Measurements from ENCODE around the gene PDE11A. TPM values are rescaled to one million over a fixed set of nuclear protein-coding genes. Genes with fewer than 3 reads are reported as not detected.
"Not testable (repeated sequence)": the region's sequence is repeated elsewhere in the genome, so short reads cannot be mapped to it uniquely, and the experiment has no call there.

PDE11A gene
- total and polyA plus RNA-seq, 4 experiments from 2014 or later: not detected

GRCh38 chr2:177952151-177952550 lies 120.4 kb downstream of the PDE11A start:
- Mint-ChIP-seq H3K27ac (no peak overlapping the region), H3K4me3 (no peak overlapping the region), H3K9me3 (peaks cover 0 to 6% (median 0%) of the 10 kb centered on the region in 8 donors), H3K36me3 (no peaks in the 10 kb centered on the region), H3K4me1 (no peaks in the 10 kb centered on the region), H3K27me3 (peaks cover 4 to 7% of the 10 kb centered on the region in 2 donors)
- ChIA-PET POLR2A (ENCODE audit: partially characterized antibody) (no interaction called here), CTCF (ENCODE audit: partially characterized antibody) (no interaction called here)
- H3K4me1 ChIP-seq (ENCODE audit: insufficient read depth, low read length): no peaks in the 10 kb centered on the region
- H3K9me3 ChIP-seq (ENCODE audit: control insufficient read depth in 1 of 2, low read length in 2 of 2): no peaks in the 10 kb centered on the region
- no peaks in the 10 kb centered on the region for H3K36me3 ChIP-seq (ENCODE audit: insufficient read depth, low read length)
- H3K27me3 ChIP-seq (ENCODE audit: insufficient read depth, low read length): no peaks in the 10 kb centered on the region
- intact Hi-C loops (cut with micrococcal nuclease): no loop called here
- DNase-seq: no peak
- H3K27ac ChIP-seq (ENCODE audit: low read depth, low read length): no peak overlapping the region
- no peak overlapping the region for H3K4me3 ChIP-seq (ENCODE audit: low read length in 2 of 2)

DNA sequence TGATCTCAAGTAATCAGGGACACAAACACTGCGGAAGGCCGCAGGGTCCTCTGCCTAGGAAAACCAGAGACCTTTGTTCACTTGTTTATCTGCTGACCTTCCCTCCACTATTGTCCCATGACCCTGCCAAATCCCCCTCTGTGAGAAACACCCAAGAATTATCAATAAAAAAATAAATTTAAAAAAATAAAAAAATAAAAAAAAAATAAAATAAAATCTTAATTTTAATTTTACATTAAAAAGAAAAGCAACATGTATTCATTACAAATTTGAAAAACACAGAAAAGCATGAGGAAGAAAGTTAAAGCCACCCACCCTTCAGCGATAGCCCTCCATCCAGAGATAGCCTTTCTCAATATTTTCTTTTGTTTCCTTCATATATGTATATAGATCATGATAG lies 125.0 kb downstream of the PDE11A start:
- POLR2A ChIA-PET (ENCODE audit: partially characterized antibody): not testable (repeated sequence)

GRCh38 chr2:177944530-177944929 lies 128.0 kb downstream of the PDE11A start:
- POLR2A ChIA-PET (ENCODE audit: partially characterized antibody); H3K9me3 Mint-ChIP-seq; H3K36me3 Mint-ChIP-seq; H3K27me3 Mint-ChIP-seq; H3K36me3 ChIP-seq (ENCODE audit: insufficient read depth, low read length); CTCF ChIA-PET (ENCODE audit: partially characterized antibody); DNase-seq; H3K4me1 Mint-ChIP-seq; H3K4me1 ChIP-seq (ENCODE audit: insufficient read depth, low read length); intact Hi-C loops (cut with micrococcal nuclease); H3K27me3 ChIP-seq (ENCODE audit: insufficient read depth, low read length); H3K27ac ChIP-seq (ENCODE audit: low read depth, low read length); H3K4me3 ChIP-seq (ENCODE audit: low read length in 2 of 2); H3K4me3 Mint-ChIP-seq; H3K27ac Mint-ChIP-seq; H3K9me3 ChIP-seq (ENCODE audit: control insufficient read depth in 1 of 2, low read length in 2 of 2): not testable (repeated sequence)

More for the DNA sequence above, 125.0 kb downstream of the PDE11A start:
- H3K27ac ChIP-seq (ENCODE audit: low read depth, low read length); H3K36me3 Mint-ChIP-seq; H3K27ac Mint-ChIP-seq; intact Hi-C loops (cut with micrococcal nuclease); CTCF ChIA-PET (ENCODE audit: partially characterized antibody); H3K27me3 ChIP-seq (ENCODE audit: insufficient read depth, low read length); H3K36me3 ChIP-seq (ENCODE audit: insufficient read depth, low read length); H3K4me3 Mint-ChIP-seq; H3K4me1 Mint-ChIP-seq; H3K4me1 ChIP-seq (ENCODE audit: insufficient read depth, low read length); H3K27me3 Mint-ChIP-seq; H3K4me3 ChIP-seq (ENCODE audit: low read length in 2 of 2); DNase-seq; H3K9me3 Mint-ChIP-seq; H3K9me3 ChIP-seq (ENCODE audit: control insufficient read depth in 1 of 2, low read length in 2 of 2): not testable (repeated sequence)

GRCh38 chr2:177942731-177943130 lies 129.8 kb downstream of the PDE11A start:
- peaks cover 0 to 7% (median 0%) of the 10 kb centered on the region in 8 donors for H3K9me3 Mint-ChIP-seq
- intact Hi-C loops (cut with micrococcal nuclease): no loop called here
- no peak overlapping the region for H3K27ac Mint-ChIP-seq
- no peak overlapping the region for H3K4me3 Mint-ChIP-seq
- H3K36me3 Mint-ChIP-seq: no peaks in the 10 kb centered on the region
- no peak for DNase-seq
- ChIA-PET POLR2A (ENCODE audit: partially characterized antibody) (no interaction called here), CTCF (ENCODE audit: partially characterized antibody) (no interaction called here)
- Histone ChIP-seq H3K4me1 (ENCODE audit: insufficient read depth, low read length) (no peaks in the 10 kb centered on the region), H3K27me3 (ENCODE audit: insufficient read depth, low read length) (no peaks in the 10 kb centered on the region), H3K36me3 (ENCODE audit: insufficient read depth, low read length) (no peaks in the 10 kb centered on the region), H3K9me3 (ENCODE audit: control insufficient read depth in 1 of 2, low read length in 2 of 2) (no peaks in the 10 kb centered on the region), H3K27ac (ENCODE audit: low read depth, low read length) (no peak overlapping the region), H3K4me3 (ENCODE audit: low read length in 2 of 2) (no peak overlapping the region)
- H3K27me3 Mint-ChIP-seq: no peaks in the 10 kb centered on the region
- H3K4me1 Mint-ChIP-seq: no peaks in the 10 kb centered on the region

- H3K9me3 Mint-ChIP-seq: peaks cover 0 to 10% (median 0%) of the 10 kb centered on the region in 8 donors
- Histone ChIP-seq H3K4me1 (ENCODE audit: insufficient read depth, low read length) (no peaks in the 10 kb centered on the region), H3K36me3 (ENCODE audit: insufficient read depth, low read length) (no peaks in the 10 kb centered on the region), H3K27me3 (ENCODE audit: insufficient read depth, low read length) (no peaks in the 10 kb centered on the region), H3K4me3 (ENCODE audit: low read length in 2 of 2) (no peak overlapping the region), H3K9me3 (ENCODE audit: control insufficient read depth in 1 of 2, low read length in 2 of 2) (no peaks in the 10 kb centered on the region), H3K27ac (ENCODE audit: low read depth, low read length) (no peak overlapping the region)
- H3K27ac Mint-ChIP-seq: no peak overlapping the region
- ChIA-PET POLR2A (ENCODE audit: partially characterized antibody) (no interaction called here), CTCF (ENCODE audit: partially characterized antibody) (no interaction called here)
- no peak for DNase-seq
- intact Hi-C loops (cut with micrococcal nuclease): no loop called here
- H3K4me3 Mint-ChIP-seq: no peak overlapping the region
- H3K36me3 Mint-ChIP-seq: no peaks in the 10 kb centered on the region
- H3K4me1 Mint-ChIP-seq: no peaks in the 10 kb centered on the region
- peaks cover 2% of the 10 kb centered on the region in 2 donors for H3K27me3 Mint-ChIP-seq
Measured at GRCh38 chr2:177939211-177939610, 133.4 kb downstream of the PDE11A start.

GRCh38 chr2:177930916-177931315 lies 141.7 kb downstream of the PDE11A start:
- DNase-seq: no peak
- ChIA-PET POLR2A (ENCODE audit: partially characterized antibody) (no interaction called here), CTCF (ENCODE audit: partially characterized antibody) (no interaction called here)
- no peak overlapping the region for H3K27ac ChIP-seq (ENCODE audit: low read depth, low read length)
- Mint-ChIP-seq H3K36me3 (no peaks in the 10 kb centered on the region), H3K27me3 (peaks cover 2 to 5% of the 10 kb centered on the region in 2 donors), H3K4me3 (no peak overlapping the region), H3K4me1 (no peaks in the 10 kb centered on the region), H3K9me3 (peaks cover 0 to 4% (median 0%) of the 10 kb centered on the region in 8 donors), H3K27ac (no peak overlapping the region)
- no peaks in the 10 kb centered on the region for H3K9me3 ChIP-seq (ENCODE audit: control insufficient read depth in 1 of 2, low read length in 2 of 2)
- intact Hi-C loops (cut with micrococcal nuclease): no loop called here
- H3K4me3 ChIP-seq (ENCODE audit: low read length in 2 of 2): no peak overlapping the region
- no peaks in the 10 kb centered on the region for H3K4me1 ChIP-seq (ENCODE audit: insufficient read depth, low read length)
- no peaks in the 10 kb centered on the region for H3K36me3 ChIP-seq (ENCODE audit: insufficient read depth, low read length)
- H3K27me3 ChIP-seq (ENCODE audit: insufficient read depth, low read length): no peaks in the 10 kb centered on the region

GRCh38 chr2:177929662-177930522 lies 142.7 kb downstream of the PDE11A start:
- no peaks in the 10 kb centered on the region for H3K36me3 ChIP-seq (ENCODE audit: insufficient read depth, low read length)
- CTCF ChIA-PET (ENCODE audit: partially characterized antibody): no interaction called here
- Mint-ChIP-seq H3K4me1 (no peaks in the 10 kb centered on the region), H3K27me3 (peaks cover 0 to 4% of the 10 kb centered on the region in 2 donors), H3K4me3 (no peak overlapping the region), H3K27ac (no peak overlapping the region), H3K36me3 (no peaks in the 10 kb centered on the region), H3K9me3 (peaks cover 0 to 4% (median 0%) of the 10 kb centered on the region in 8 donors)
- intact Hi-C loops (cut with micrococcal nuclease): no loop called here
- no peak overlapping the region for H3K27ac ChIP-seq (ENCODE audit: low read depth, low read length)
- H3K9me3 ChIP-seq (ENCODE audit: control insufficient read depth in 1 of 2, low read length in 2 of 2): no peaks in the 10 kb centered on the region
- no peak overlapping the region for H3K4me3 ChIP-seq (ENCODE audit: low read length in 2 of 2)
- POLR2A ChIA-PET (ENCODE audit: partially characterized antibody): no interaction called here
- H3K4me1 ChIP-seq (ENCODE audit: insufficient read depth, low read length): no peaks in the 10 kb centered on the region
- no peaks in the 10 kb centered on the region for H3K27me3 ChIP-seq (ENCODE audit: insufficient read depth, low read length)
- DNase-seq: no peak
